GM21447 (cell line): ENCODE measurements around the gene IQGAP2.
A peak's percentile ranks its signal among the peaks of the same experiment; 100 is the strongest.

Source experiments
- ATAC-seq: cut with Tn5 transposase; IDR thresholded peaks from one replicate; pipeline ENCODE4 v1.9.1; 2021; ENCODE audit not compliant: unreplicated experiment

Gene IQGAP2

GRCh38 chr5:76604838-76605237 lies 201.8 kb downstream of the IQGAP2 start:
- no peak for ATAC-seq

- ATAC-seq, result peak; percentile 54
Observed at GRCh38 chr5:76606701-76607100, 203.6 kb downstream of the IQGAP2 start.

- ATAC-seq, result no peak
Observed at GRCh38 chr5:76607353-76607871, 204.3 kb downstream of the IQGAP2 start.

- no peak for ATAC-seq
Observed at GRCh38 chr5:76608833-76609232, 205.7 kb downstream of the IQGAP2 start.

GRCh38 chr5:76610196-76610595 lies 207.1 kb downstream of the IQGAP2 start:
- ATAC-seq, result no peak

GRCh38 chr5:76612942-76613341 lies 209.9 kb downstream of the IQGAP2 start:
- no peak for ATAC-seq

GRCh38 chr5:76615759-76616158 lies 212.7 kb downstream of the IQGAP2 start:
- no peak for ATAC-seq

GRCh38 chr5:76616206-76616605 lies 213.1 kb downstream of the IQGAP2 start:
- no peak for ATAC-seq

GRCh38 chr5:76617229-76617628 lies 214.1 kb downstream of the IQGAP2 start:
- no peak for ATAC-seq

GRCh38 chr5:76617675-76618074 lies 214.6 kb downstream of the IQGAP2 start:
- ATAC-seq, result no peak

GRCh38 chr5:76620166-76620565 lies 217.1 kb downstream of the IQGAP2 start:
- no peak for ATAC-seq

- ATAC-seq, result no peak
Observed at GRCh38 chr5:76622076-76622475, 219.0 kb downstream of the IQGAP2 start.

GRCh38 chr5:76622973-76623596 lies 220.0 kb downstream of the IQGAP2 start, which contains the start of gene F2RL2:
Gene F2RL2, minus strand, starts transcription at chr5:76623403. Its CDS starts 173 bp downstream, at chr5:76623230.
- no peak for ATAC-seq

- ATAC-seq, result no peak
Observed at GRCh38 chr5:76625087-76625815, 222.2 kb downstream of the IQGAP2 start.

GRCh38 chr5:76626738-76627137 lies 223.7 kb downstream of the IQGAP2 start:
- no peak for ATAC-seq

GRCh38 chr5:76634661-76635060 lies 231.6 kb downstream of the IQGAP2 start:
- ATAC-seq, result no peak

- no peak for ATAC-seq
Observed at GRCh38 chr5:76637490-76637889, 234.4 kb downstream of the IQGAP2 start.

- no peak for ATAC-seq
Observed at GRCh38 chr5:76638479-76638878, 235.4 kb downstream of the IQGAP2 start.

GRCh38 chr5:76641514-76642120 lies 238.5 kb downstream of the IQGAP2 start:
- ATAC-seq, result peak; percentile 57

GRCh38 chr5:76642390-76643040 lies 239.4 kb downstream of the IQGAP2 start:
- no peak for ATAC-seq

- no peak for ATAC-seq
Observed at GRCh38 chr5:76643371-76643770, 240.3 kb downstream of the IQGAP2 start.
